GF-D8 (cell line): Measurements from ENCODE around the gene LRSAM1.
A peak's percentile ranks its signal among the peaks of the same experiment; 100 is the strongest.

Experiments
- DNase-seq: peaks from one replicate; lab custom pipeline; 2025; lab: John Stamatoyannopoulos, UW

Gene LRSAM1

GRCh38 chr9:127516835-127517607 is 65.7 kb downstream of the LRSAM1 start:
- no peak for DNase-seq

- no peak for DNase-seq
Measured at GRCh38 chr9:127517620-127518019, 66.3 kb downstream of the LRSAM1 start.

- DNase-seq, result no peak
Measured at GRCh38 chr9:127518091-127518856, 67.0 kb downstream of the LRSAM1 start.

- peak; percentile 82 for DNase-seq
Measured at GRCh38 chr9:127519301-127520166, 68.2 kb downstream of the LRSAM1 start.

GRCh38 chr9:127520941-127521918 is 69.9 kb downstream of the LRSAM1 start:
- no peak for DNase-seq

GRCh38 chr9:127521919-127522304 is 70.6 kb downstream of the LRSAM1 start:
- no peak for DNase-seq

- DNase-seq, result no peak
Measured at GRCh38 chr9:127522727-127523126, 71.4 kb downstream of the LRSAM1 start.

- no peak for DNase-seq
Measured at GRCh38 chr9:127523312-127523851, 72.1 kb downstream of the LRSAM1 start.

GRCh38 chr9:127524373-127524772 is 73.1 kb downstream of the LRSAM1 start:
- no peak for DNase-seq

- DNase-seq, result no peak
Measured at GRCh38 chr9:127525401-127526188, 74.3 kb downstream of the LRSAM1 start.

- DNase-seq, result no peak
Measured at GRCh38 chr9:127526655-127527559, 75.6 kb downstream of the LRSAM1 start.

- no peak for DNase-seq
Measured at GRCh38 chr9:127527560-127528268, 76.4 kb downstream of the LRSAM1 start.

GRCh38 chr9:127528422-127529251 is 77.3 kb downstream of the LRSAM1 start:
- no peak for DNase-seq

GRCh38 chr9:127529671-127530070 is 78.4 kb downstream of the LRSAM1 start:
- no peak for DNase-seq

- no peak for DNase-seq
Measured at GRCh38 chr9:127530206-127530941, 79.1 kb downstream of the LRSAM1 start.

- DNase-seq, result no peak
Measured at GRCh38 chr9:127531676-127532075, 80.4 kb downstream of the LRSAM1 start.
